Stomach (tissue), 9 donors: Measurements from ENCODE around the gene TIMM21. TPM values are rescaled to one million over a fixed set of nuclear protein-coding genes. Genes with fewer than 3 reads are reported as not detected.

Source experiments
- DNase-seq, 2 donors: peaks; one replicate each; pipeline versions ENCODE4 v3.0.0 to v3.0.0-alpha.2; 2013 to 2019
- H3K27ac ChIP-seq, 5 donors: fragments of 200-600 bp in 4 of 5; sonication (generic) in 4 of 5; one replicate each; pipeline ENCODE4 v1.5.1; 2013 to 2019; ENCODE audit warnings: mild to moderate bottlenecking in 1 of 5, moderate library complexity in 1 of 5
- H3K27me3 ChIP-seq, 3 donors: fragments of 200-600 bp; sonication (generic); one replicate each; pipeline ENCODE4 v1.5.1; 2017 to 2019; ENCODE audit warnings: mixed run types in 1 of 3
- H3K36me3 ChIP-seq, 4 donors: fragments of 200-600 bp; sonication (generic); 1 replicate in 3 of 4; 2 replicates in 1 of 4; pipeline ENCODE4 v1.5.1; 2016 to 2019
- H3K4me1 ChIP-seq, 4 donors: fragments of 200-600 bp; sonication (generic); one replicate each; pipeline ENCODE4 v1.5.1; 2016 to 2019
- H3K4me3 ChIP-seq, 4 donors: fragments of 200-600 bp; sonication (generic) in 3 of 4; one replicate each; pipeline ENCODE4 v1.5.1; 2016 to 2019; ENCODE audit warnings: mild to moderate bottlenecking in 1 of 4
- H3K9me3 ChIP-seq, 4 donors: fragments of 200-600 bp; sonication (generic); one replicate each; pipeline ENCODE4 v1.5.1; 2016 to 2019
- EP300 ChIP-seq: sonication (generic); formaldehyde crosslinking; IDR thresholded peaks from one replicate; pipeline ENCODE4 v1.6.1; 2017; ENCODE audit warnings: antibody characterized with exemption
- POLR2A ChIP-seq, 4 donors: fragments of 450-650 bp; IDR thresholded peaks; one replicate each; pipeline ENCODE4 v1.6.1; 2016; ENCODE audit warnings: antibody characterized with exemption in 4 of 4, control low read depth in 2 of 4, mild to moderate bottlenecking in 1 of 4, moderate library complexity in 1 of 4
- POLR2AphosphoS5 ChIP-seq, 3 donors: sonication (generic); formaldehyde crosslinking; IDR thresholded peaks; one replicate each; pipeline ENCODE4 v1.6.1; 2016; ENCODE audit warnings: antibody characterized with exemption in 3 of 3
- WGBS, 5 donors: extraction: QIAGEN DNeasy Blood & Tissue Kit in 3 of 5; methylation state at CpG; one replicate each; pipeline versions ENCODE4 v1.1.5 to v1.1.7; 2013 to 2018; 5-methylcytosine and 5-hydroxymethylcytosine counted together
- intact Hi-C: fragments of 100-400 bp; cut with DNase I; formaldehyde crosslinking; loops from one replicate; pipeline ENCODE4 v1.15.1; 2023; ENCODE audit warnings: low total_unique reads
- polyA plus RNA-seq, 3 donors: library from polyadenylated mRNA; stranded (reverse); fragments of 200-250 nt; gene quantifications; one replicate each; pipeline ENCODE4 v1.2.3, GENCODE V29; 2013
- total RNA-seq, 5 donors: library from RNA; depleted of rRNA; stranded (reverse); fragments of >200 nt; gene quantifications; one replicate each; pipeline versions ENCODE4 v1.1.0 to v1.2.3, GENCODE V29; 2014 to 2016
- TF ChIP-seq, protein P1 (sequence below), 7 experiments: fragments of 450-650 bp in 4 of 7; fragments of 200-600 bp in 3 of 7; sonication (generic) in 3 of 7; IDR thresholded peaks; one replicate each; pipeline ENCODE4 v1.5.1; 2016 to 2019; ENCODE audit warnings: antibody characterized with exemption in 7 of 7, control low read depth in 2 of 7, mild to moderate bottlenecking in 1 of 7
- donor health status: healthy with polysubstance abuse.
- donor health status: Bipolar disorder and iron deficiency.
- donor health status: healthy.

Gene TIMM21
- total and polyA plus RNA-seq, 8 donors, result 5.8 to 99.1 (median 13.8) TPM; not detected in 1

DNA sequence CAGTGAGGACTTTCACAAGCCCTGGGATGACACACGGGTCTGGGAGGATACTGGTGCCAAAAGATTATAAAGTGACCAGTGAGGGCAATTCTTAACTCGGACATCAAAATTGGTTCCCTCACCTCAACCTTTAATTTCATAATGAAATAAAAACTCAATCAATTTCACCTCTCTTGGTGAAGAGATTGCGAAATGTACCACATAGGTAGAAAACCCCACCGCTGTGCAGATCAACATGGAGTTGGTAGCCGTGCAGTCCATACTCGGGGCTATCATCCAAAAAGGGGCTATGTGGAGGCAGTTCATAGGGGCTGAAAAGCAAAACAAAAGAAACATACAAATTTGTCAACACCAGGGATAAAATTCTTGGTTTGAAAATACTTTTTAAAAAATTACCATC lies 25.1 kb upstream of the TIMM21 start:
- no peak for DNase-seq
- no peaks in the 10 kb centered on the region for H3K9me3 ChIP-seq
- no peak overlapping the region for H3K4me3 ChIP-seq
- intact Hi-C loops, result no loop called here
- H3K27me3 ChIP-seq, result peaks cover 0 to 5% (median 0%) of the 10 kb centered on the region in 3 donors
- no peaks in the 10 kb centered on the region for H3K4me1 ChIP-seq
- TF ChIP-seq POLR2A (IDR thresholded peaks at IDR 0.05) (no peak), EP300 (no peak), POLR2AphosphoS5 (IDR thresholded peaks at IDR 0.05) (no peak)
- TF ChIP-seq, protein P1, sequence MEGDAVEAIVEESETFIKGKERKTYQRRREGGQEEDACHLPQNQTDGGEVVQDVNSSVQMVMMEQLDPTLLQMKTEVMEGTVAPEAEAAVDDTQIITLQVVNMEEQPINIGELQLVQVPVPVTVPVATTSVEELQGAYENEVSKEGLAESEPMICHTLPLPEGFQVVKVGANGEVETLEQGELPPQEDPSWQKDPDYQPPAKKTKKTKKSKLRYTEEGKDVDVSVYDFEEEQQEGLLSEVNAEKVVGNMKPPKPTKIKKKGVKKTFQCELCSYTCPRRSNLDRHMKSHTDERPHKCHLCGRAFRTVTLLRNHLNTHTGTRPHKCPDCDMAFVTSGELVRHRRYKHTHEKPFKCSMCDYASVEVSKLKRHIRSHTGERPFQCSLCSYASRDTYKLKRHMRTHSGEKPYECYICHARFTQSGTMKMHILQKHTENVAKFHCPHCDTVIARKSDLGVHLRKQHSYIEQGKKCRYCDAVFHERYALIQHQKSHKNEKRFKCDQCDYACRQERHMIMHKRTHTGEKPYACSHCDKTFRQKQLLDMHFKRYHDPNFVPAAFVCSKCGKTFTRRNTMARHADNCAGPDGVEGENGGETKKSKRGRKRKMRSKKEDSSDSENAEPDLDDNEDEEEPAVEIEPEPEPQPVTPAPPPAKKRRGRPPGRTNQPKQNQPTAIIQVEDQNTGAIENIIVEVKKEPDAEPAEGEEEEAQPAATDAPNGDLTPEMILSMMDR (IDR thresholded peaks at IDR 0.05), result no peak
- H3K27ac ChIP-seq, result no peak overlapping the region
- H3K36me3 ChIP-seq, result no peaks in the 10 kb centered on the region
- WGBS, 5 donors, result 90 to 94% (median 90%) methylated on average over 6 of the region's 6 CpGs

DNA sequence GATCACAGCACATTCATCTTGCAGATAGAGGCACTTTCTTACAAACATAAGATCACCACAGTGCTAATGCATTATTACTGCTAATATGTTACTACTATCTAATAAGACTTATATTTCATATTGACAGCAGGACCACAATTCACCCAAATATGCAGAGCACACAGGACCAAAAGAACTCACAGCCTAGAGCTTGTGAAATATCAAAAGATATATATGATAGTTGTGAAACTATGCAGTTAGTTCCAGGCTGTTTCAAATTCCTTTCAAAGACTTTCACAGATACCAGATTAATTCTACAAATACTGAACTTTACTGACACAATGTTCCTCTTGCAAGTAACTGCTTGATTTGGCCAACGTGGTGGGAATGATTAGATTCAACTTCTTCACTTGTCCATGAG lies 23.7 kb upstream of the TIMM21 start:
- H3K27me3 ChIP-seq, result peaks cover 0 to 2% (median 0%) of the 10 kb centered on the region in 3 donors
- no peaks in the 10 kb centered on the region for H3K4me1 ChIP-seq
- TF ChIP-seq, protein P1 (IDR thresholded peaks at IDR 0.05), result no peak
- TF ChIP-seq POLR2AphosphoS5 (IDR thresholded peaks at IDR 0.05), result no peak
- no peaks in the 10 kb centered on the region for H3K9me3 ChIP-seq
- H3K27ac ChIP-seq, result no peak overlapping the region
- intact Hi-C loops, result no loop called here
- H3K4me3 ChIP-seq, result no peak overlapping the region
- H3K36me3 ChIP-seq, result no peaks in the 10 kb centered on the region
- DNase-seq, result no peak
- WGBS, 5 donors, result 38 to 66% (median 56%) methylated on average over 1 of the region's 1 CpG

DNA sequence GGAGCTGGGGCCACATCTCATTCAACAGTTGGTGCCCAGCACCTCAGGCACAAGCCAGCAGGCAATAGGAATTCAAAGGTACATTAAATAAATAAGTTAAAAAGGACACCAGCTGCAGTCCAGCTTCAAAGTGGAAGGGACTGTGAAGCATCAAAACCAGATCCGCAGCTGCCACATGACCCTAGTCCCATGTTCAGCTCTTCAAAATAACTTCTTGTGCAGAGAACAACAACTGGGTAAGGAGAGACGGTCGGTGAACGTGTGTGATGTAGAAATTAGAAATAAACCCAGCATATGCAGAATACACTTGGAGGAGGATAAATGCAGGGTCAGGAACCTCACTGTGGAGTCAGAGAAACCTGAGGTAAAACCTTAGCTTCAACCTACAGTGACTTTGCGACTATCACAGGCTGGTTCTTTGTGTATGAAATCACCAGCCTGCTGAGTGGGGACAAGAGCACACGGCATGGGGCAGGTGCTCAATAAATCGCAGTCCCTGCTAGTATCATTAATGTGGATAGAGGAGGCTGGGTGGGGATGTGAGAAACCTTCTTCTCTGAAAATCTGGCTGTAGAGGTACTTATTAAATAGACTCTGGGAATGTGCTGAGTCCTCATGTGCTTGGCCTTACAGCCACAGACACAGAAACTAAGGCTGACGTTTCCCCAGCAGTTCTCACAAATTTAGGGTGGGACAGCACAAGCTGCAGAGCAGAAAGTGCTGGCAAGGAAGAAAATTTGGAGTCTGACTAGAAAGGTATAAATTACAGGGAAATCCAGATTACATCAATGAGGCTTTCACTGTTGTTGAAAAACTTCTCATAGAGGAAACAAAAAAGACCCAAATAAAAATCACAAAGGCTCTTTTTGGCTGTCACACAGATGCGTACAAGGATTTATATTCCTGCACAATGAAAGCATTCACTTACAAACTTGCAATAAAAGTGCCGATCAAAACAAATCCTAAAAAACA lies 21.4 kb upstream of the TIMM21 start:
- Histone ChIP-seq H3K4me3 (no peak overlapping the region), H3K9me3 (no peaks in the 10 kb centered on the region), H3K27me3 (no peaks in the 10 kb centered on the region), H3K4me1 (peaks cover 0 to under 1% (median 0%) of the 10 kb centered on the region in 4 donors), H3K36me3 (no peaks in the 10 kb centered on the region), H3K27ac (no peak overlapping the region)
- 61 to 71% (median 64%) methylated on average over 10 of the region's 10 CpGs for WGBS, 5 donors
- intact Hi-C loops, result no loop called here
- DNase-seq, result no peak
- no peak for TF ChIP-seq POLR2A (IDR thresholded peaks at IDR 0.05)
- TF ChIP-seq POLR2AphosphoS5 (IDR thresholded peaks at IDR 0.05), result no peak
- TF ChIP-seq, protein P1 (IDR thresholded peaks at IDR 0.05), result no peak
- no peak for TF ChIP-seq EP300

DNA sequence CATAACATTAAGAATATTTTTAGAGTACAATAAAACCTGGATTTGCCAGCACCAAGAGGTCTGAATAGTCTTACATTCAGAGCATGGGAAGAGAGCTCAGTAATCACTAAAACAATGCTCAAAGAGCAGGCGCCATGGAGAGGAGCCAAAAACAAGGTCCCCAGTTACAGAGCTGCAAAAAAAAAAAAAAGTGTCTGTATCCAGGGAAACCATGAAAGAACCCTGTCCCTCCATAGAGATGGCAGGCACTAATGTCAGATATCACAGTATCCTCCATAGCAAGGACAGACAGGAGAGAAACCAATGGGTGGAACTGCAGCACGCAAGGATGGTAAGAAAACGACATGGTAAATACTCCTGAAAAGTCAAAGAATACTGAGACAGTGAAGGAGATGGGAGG lies 20.2 kb upstream of the TIMM21 start:
- DNase-seq, result no peak
- intact Hi-C loops, result no loop called here

More for the DNA sequence above, 20.2 kb upstream of the TIMM21 start:
- 73 to 78% (median 78%) methylated on average over 3 of the region's 3 CpGs for WGBS, 5 donors
- H3K4me3 ChIP-seq, result no peak overlapping the region
- H3K36me3 ChIP-seq, result no peaks in the 10 kb centered on the region
- TF ChIP-seq POLR2AphosphoS5 (IDR thresholded peaks at IDR 0.05), result no peak
- TF ChIP-seq, protein P1 (IDR thresholded peaks at IDR 0.05), result no peak
- TF ChIP-seq POLR2A (IDR thresholded peaks at IDR 0.05), result no peak
- no peak for TF ChIP-seq EP300
- no peak overlapping the region for H3K27ac ChIP-seq
- H3K9me3 ChIP-seq, result no peaks in the 10 kb centered on the region
- peaks cover 0 to 10% (median 0%) of the 10 kb centered on the region in 4 donors for H3K4me1 ChIP-seq
- H3K27me3 ChIP-seq, result no peaks in the 10 kb centered on the region
